A549 (cell line): ENCODE measurements around the gene PLA2G4B. TPM values are rescaled to one million over a fixed set of nuclear protein-coding genes. Genes with fewer than 3 reads are reported as not detected.

Source experiments
- ATAC-seq, 2 experiments: fragments of 200-7000 bp in 1 of 2; fragments of >200 bp in 1 of 2; cut with Nextera tagmentation in 1 of 2; cut with Tn5 transposase in 1 of 2; 3 replicates each; pipeline versions ENCODE4 v1.8.0 to v1.9.1; 2018 to 2020; ENCODE audit warnings: mild to moderate bottlenecking in 1 of 2, moderate library complexity in 1 of 2
- CTCF ChIA-PET: fragments of 300-600 bp; sonication (Branson Sonifier 250); formaldehyde crosslinking; extraction: SDS; loops from one replicate; lab custom pipeline; 2021; ENCODE audit warnings: antibody characterized with exemption, inconsistent platforms; lab: Yijun Ruan, JAX
- POLR2A ChIA-PET: fragments of 350-600 bp; formaldehyde crosslinking; extraction: SDS; loops from one replicate; lab custom pipeline; 2021; ENCODE audit warnings: antibody characterized with exemption, inconsistent platforms; lab: Yijun Ruan, JAX
- DNase-seq, 2 experiments: peaks; one replicate each; pipeline versions ENCODE4 v3.0.0 to v3.0.0-alpha.2; 2011 to 2016; ENCODE audit warnings: low read depth in 1 of 2, low spot score in 1 of 2
- FAIRE-seq: peaks from 2 replicates; lab custom pipeline; 2011; peaks lifted over from hg19 to GRCh38; lab: Jason Lieb, UNC
- H3K27ac ChIP-seq, 2 experiments: fragments of >200 bp; sonication (Bioruptor Twin); formaldehyde crosslinking; 3 replicates each; pipeline ENCODE4 v1.5.1; 2016 to 2017
- H3K4me1 ChIP-seq: fragments of >200 bp; sonication (Bioruptor Twin); formaldehyde crosslinking; 3 replicates; pipeline ENCODE4 v1.6.1; 2016
- H3K4me2 ChIP-seq: fragments of >200 bp; sonication (Bioruptor Twin); formaldehyde crosslinking; 3 replicates; pipeline ENCODE4 v1.6.1; 2016
- H3K4me3 ChIP-seq: fragments of >200 bp; sonication (Bioruptor Twin); formaldehyde crosslinking; 3 replicates; pipeline ENCODE4 v1.5.1; 2016
- H3K9me3 ChIP-seq: fragments of >200 bp; sonication (Bioruptor Twin); formaldehyde crosslinking; 3 replicates; pipeline ENCODE4 v1.6.1; 2016
- BHLHE40 ChIP-seq: IDR thresholded peaks from 2 replicates; pipeline ENCODE4 v1.6.1; 2012; ENCODE audit warnings: low read depth, low read length, inconsistent platforms
- CBX8 ChIP-seq: fragments of 200-600 bp; sonication (generic); IDR thresholded peaks from 2 replicates; pipeline ENCODE4 v1.6.1; 2016
- CEBPB ChIP-seq, 2 experiments: fragments of >200 bp in 1 of 2; sonication (Bioruptor Twin) in 1 of 2; formaldehyde crosslinking in 1 of 2; IDR thresholded peaks; 2 replicates each; pipeline ENCODE4 v1.6.1; 2012 to 2016
- CHD4 ChIP-seq: fragments of 200-600 bp; sonication (generic); IDR thresholded peaks from 2 replicates; pipeline ENCODE4 v1.6.1; 2016; ENCODE audit warnings: antibody characterized with exemption, mild to moderate bottlenecking, borderline replicate concordance
- EP300 ChIP-seq, 2 experiments: fragments of >200 bp; sonication (Bioruptor Twin); formaldehyde crosslinking; IDR thresholded peaks; 2 replicates in 1 of 2; 3 replicates in 1 of 2; pipeline ENCODE4 v1.6.1; 2016 to 2017
- ESRRA ChIP-seq: fragments of 150-350 bp; IDR thresholded peaks from 2 replicates; pipeline ENCODE4 v1.6.1; 2014; ENCODE audit warnings: mild to moderate bottlenecking, low read length, borderline replicate concordance
- FOSL2 ChIP-seq, 2 experiments: fragments of 450-650 bp in 1 of 2; fragments of >200 bp in 1 of 2; sonication (Bioruptor Twin) in 1 of 2; formaldehyde crosslinking; IDR thresholded peaks; 2 replicates each; pipeline versions ENCODE4 v1.5.0 to v1.6.1; 2016 to 2020; ENCODE audit warnings: mild to moderate bottlenecking in 1 of 2, moderate library complexity in 1 of 2
- GATA3 ChIP-seq: IDR thresholded peaks from 2 replicates; pipeline ENCODE4 v1.6.1; 2012; ENCODE audit warnings: borderline replicate concordance
- HDAC2 ChIP-seq: fragments of 200-600 bp; sonication (generic); IDR thresholded peaks from 2 replicates; pipeline ENCODE4 v1.6.1; 2016
- HEYL ChIP-seq: fragments of 250-450 bp; sonication (Bioruptor Pico); IDR thresholded peaks from 2 replicates; pipeline ENCODE4 v1.8.0; 2021; ENCODE audit warnings: mild to moderate bottlenecking, moderate library complexity
- HOXA7 ChIP-seq: fragments of 250-450 bp; sonication (Bioruptor Pico); IDR thresholded peaks from 2 replicates; pipeline ENCODE4 v1.5.0; 2020; ENCODE audit warnings: mild to moderate bottlenecking, moderate library complexity
- HOXB13 ChIP-seq: fragments of 250-450 bp; sonication (Bioruptor Pico); IDR thresholded peaks from 2 replicates; pipeline ENCODE4 v1.5.0; 2020; ENCODE audit warnings: low read depth, mild to moderate bottlenecking, moderate library complexity
- HOXB5 ChIP-seq: fragments of 250-450 bp; sonication (Bioruptor Pico); IDR thresholded peaks from 2 replicates; pipeline ENCODE4 v1.5.0; 2020; ENCODE audit warnings: mild to moderate bottlenecking, moderate library complexity
- KDM1A ChIP-seq: fragments of 200-600 bp; sonication (generic); IDR thresholded peaks from 2 replicates; pipeline ENCODE4 v1.6.1; 2016; ENCODE audit warnings: low read depth, mild to moderate bottlenecking
- MAFK ChIP-seq: fragments of 450-650 bp; IDR thresholded peaks from 2 replicates; pipeline ENCODE4 v1.6.1; 2014; ENCODE audit not compliant: partially characterized antibody
- MAZ ChIP-seq: fragments of 150-350 bp; IDR thresholded peaks from 2 replicates; pipeline ENCODE4 v1.6.1; 2014; ENCODE audit warnings: antibody characterized with exemption, low read depth, low read length, borderline replicate concordance
- MYC ChIP-seq: IDR thresholded peaks from 2 replicates; pipeline ENCODE4 v1.6.1; 2012; ENCODE audit warnings: mild to moderate bottlenecking, inconsistent platforms, low read length, improper control_type of control experiment, borderline replicate concordance
- RCOR1 ChIP-seq: fragments of 150-350 bp; IDR thresholded peaks from 2 replicates; pipeline ENCODE4 v1.6.1; 2014; ENCODE audit warnings: antibody characterized with exemption, low read length, low read depth
- RNF2 ChIP-seq: fragments of 200-600 bp; sonication (generic); IDR thresholded peaks from 2 replicates; pipeline ENCODE4 v1.6.1; 2016; ENCODE audit warnings: low read depth, mild to moderate bottlenecking, antibody characterized with exemption, moderate library complexity, borderline replicate concordance
- SREBF2 ChIP-seq: fragments of 450-650 bp; IDR thresholded peaks from 2 replicates; pipeline ENCODE4 v1.6.1; 2014; ENCODE audit warnings: mild to moderate bottlenecking, moderate library complexity
- TFCP2L1 ChIP-seq: fragments of 250-450 bp; sonication (Bioruptor Pico); IDR thresholded peaks from 2 replicates; pipeline ENCODE4 v1.5.0; 2021; ENCODE audit warnings: mild to moderate bottlenecking
- ZC3H11A ChIP-seq: fragments of 450-650 bp; IDR thresholded peaks from 2 replicates; pipeline ENCODE4 v1.6.1; 2014; ENCODE audit warnings: antibody characterized with exemption, mild to moderate bottlenecking
- ZSCAN20 ChIP-seq: fragments of 250-450 bp; sonication (Bioruptor Pico); IDR thresholded peaks from 2 replicates; pipeline ENCODE4 v1.8.0; 2022; ENCODE audit warnings: mild to moderate bottlenecking, moderate library complexity
- WGBS: methylation state at CpG from one replicate; pipeline ENCODE4 v1.1.6; 2017; ENCODE audit errors: missing lambda C conversion rate; 5-methylcytosine and 5-hydroxymethylcytosine counted together
- polyA plus RNA-seq, 4 experiments: library from polyadenylated mRNA; depleted of rRNA in 3 of 4; stranded (reverse); fragments of >200 nt; fragmentation: RNase III in 1 of 4; extraction: RNeasy Plus Mini Kit Qiagen cat#74134 plus additional on column Dnase treatment in 1 of 4; gene quantifications; 2 replicates in 3 of 4; 3 replicates in 1 of 4; pipeline ENCODE4 v1.2.3, GENCODE V29; 2011 to 2017
- TF ChIP-seq, protein P1 (sequence below): fragments of 450-650 bp; IDR thresholded peaks from 2 replicates; pipeline ENCODE4 v1.6.1; 2014; ENCODE audit warnings: antibody characterized with exemption
- TF ChIP-seq, protein P2 (sequence below): IDR thresholded peaks from 2 replicates; pipeline ENCODE4 v1.6.1; 2012; ENCODE audit warnings: low read depth, borderline replicate concordance
- TF ChIP-seq, protein P3 (sequence below): fragments of 250-450 bp; sonication (Bioruptor Pico); IDR thresholded peaks from 2 replicates; pipeline ENCODE4 v1.5.0; 2021; ENCODE audit warnings: mild to moderate bottlenecking, moderate library complexity, borderline replicate concordance
- TF ChIP-seq, protein P4 (sequence below): IDR thresholded peaks from 2 replicates; pipeline ENCODE4 v1.6.1; 2012
- TF ChIP-seq, protein P5 (sequence below): fragments of >200 bp; sonication (Bioruptor Twin); formaldehyde crosslinking; IDR thresholded peaks from 2 replicates; pipeline ENCODE4 v1.6.1; 2016

PLA2G4B gene
- polyA plus RNA-seq, 2 of the 4 experiments (the other 2 are of a cell fraction) = 2.2 to 2.6 TPM

DNA sequence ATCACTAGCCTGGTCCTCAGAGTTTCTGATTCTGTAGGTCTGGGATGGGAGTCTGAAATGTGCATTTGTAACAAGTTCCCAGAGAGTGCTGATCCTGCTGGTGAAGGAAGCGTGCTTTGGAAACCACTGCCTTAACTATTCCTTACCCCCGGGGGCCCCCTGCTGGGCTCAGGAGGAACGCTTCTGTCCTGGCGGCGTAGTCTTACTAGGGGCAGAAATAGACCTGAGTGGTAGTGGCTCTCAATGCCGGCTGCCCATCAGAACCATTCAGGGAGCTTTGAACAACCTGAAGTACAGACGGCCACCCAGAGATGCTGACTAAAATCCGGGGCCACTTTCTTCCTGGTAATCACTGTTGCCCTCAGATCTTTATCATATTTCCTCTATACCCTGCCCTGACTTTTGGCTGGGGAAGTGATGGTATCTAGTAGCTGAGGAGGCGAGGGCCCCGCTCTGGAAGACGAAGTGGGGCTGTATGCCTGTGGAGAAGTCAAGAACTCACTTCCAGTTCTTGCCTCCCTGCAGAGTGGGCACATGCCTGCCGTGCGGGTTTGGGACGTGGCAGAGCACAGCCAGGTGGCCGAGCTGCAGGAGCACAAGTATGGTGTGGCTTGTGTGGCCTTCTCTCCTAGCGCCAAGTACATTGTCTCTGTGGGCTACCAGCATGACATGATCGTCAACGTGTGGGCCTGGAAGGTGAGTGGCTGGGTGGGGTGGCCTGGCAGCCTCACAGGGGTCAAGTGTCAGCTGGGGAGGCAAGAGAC is 27.0 kb upstream of the PLA2G4B start (continued):
- TF ChIP-seq, protein P1, sequence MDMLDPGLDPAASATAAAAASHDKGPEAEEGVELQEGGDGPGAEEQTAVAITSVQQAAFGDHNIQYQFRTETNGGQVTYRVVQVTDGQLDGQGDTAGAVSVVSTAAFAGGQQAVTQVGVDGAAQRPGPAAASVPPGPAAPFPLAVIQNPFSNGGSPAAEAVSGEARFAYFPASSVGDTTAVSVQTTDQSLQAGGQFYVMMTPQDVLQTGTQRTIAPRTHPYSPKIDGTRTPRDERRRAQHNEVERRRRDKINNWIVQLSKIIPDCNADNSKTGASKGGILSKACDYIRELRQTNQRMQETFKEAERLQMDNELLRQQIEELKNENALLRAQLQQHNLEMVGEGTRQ = no peak
- TF ChIP-seq ZC3H11A (no peak), RNF2 (no peak)
- TF ChIP-seq, all 56 proteins: peak for 3

DNA sequence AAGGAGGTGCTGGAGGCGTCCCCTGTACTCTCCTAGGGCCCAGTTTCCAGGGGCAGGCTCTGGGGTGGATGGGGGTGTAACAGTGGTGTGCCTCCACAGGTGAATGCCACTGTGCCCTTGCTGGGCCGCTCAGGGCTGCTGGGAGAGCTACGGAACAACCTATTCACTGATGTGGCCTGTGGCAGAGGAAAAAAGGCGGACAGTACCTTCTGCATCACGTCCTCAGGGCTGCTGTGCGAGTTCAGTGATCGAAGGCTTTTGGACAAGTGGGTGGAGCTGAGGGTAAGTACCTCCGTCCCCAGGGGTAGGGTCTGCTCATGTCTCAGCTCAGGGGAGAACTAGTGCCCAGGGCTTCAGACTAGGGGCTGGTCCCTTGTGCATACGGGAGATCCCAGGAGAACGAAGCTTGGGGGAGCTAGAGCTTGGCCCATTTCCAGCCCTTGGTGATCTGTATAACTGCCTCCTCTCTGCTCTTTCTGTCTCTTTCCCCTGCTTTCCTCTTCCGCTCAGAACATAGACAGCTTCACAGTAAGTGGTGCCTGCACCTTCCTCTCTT is 25.7 kb upstream of the PLA2G4B start:
- FAIRE-seq = no peak
- H3K4me1 ChIP-seq = no peaks in the 10 kb centered on the region
- no peaks in the 10 kb centered on the region for H3K9me3 ChIP-seq
- H3K27ac ChIP-seq = no peak overlapping the region
- POLR2A ChIA-PET = interaction anchor here (0.5 to 1.3 kb wide), 2 partner anchors 39 to 116 kb away, joined by 3 to 4 read pairs; partner anchors contain the start of gene MAPKBP1
- H3K4me3 ChIP-seq = no peak overlapping the region
- H3K4me2 ChIP-seq = no peak overlapping the region
- DNase-seq = no peak
- TF ChIP-seq, protein P2, sequence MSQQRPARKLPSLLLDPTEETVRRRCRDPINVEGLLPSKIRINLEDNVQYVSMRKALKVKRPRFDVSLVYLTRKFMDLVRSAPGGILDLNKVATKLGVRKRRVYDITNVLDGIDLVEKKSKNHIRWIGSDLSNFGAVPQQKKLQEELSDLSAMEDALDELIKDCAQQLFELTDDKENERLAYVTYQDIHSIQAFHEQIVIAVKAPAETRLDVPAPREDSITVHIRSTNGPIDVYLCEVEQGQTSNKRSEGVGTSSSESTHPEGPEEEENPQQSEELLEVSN = no peak
- TF ChIP-seq ESRRA (no peak), TFCP2L1 (CRISPR knock-in tag) (no peak), RCOR1 (no peak), BHLHE40 (no peak), KDM1A (no peak), CEBPB (IDR thresholded peaks at IDR 0.05) (no peak), SREBF2 (no peak), HOXA7 (CRISPR knock-in tag) (no peak), MAZ (no peak), EP300 (IDR thresholded peaks at IDR 0.05) (no peak), CBX8 (no peak)
- TF ChIP-seq, protein P3, sequence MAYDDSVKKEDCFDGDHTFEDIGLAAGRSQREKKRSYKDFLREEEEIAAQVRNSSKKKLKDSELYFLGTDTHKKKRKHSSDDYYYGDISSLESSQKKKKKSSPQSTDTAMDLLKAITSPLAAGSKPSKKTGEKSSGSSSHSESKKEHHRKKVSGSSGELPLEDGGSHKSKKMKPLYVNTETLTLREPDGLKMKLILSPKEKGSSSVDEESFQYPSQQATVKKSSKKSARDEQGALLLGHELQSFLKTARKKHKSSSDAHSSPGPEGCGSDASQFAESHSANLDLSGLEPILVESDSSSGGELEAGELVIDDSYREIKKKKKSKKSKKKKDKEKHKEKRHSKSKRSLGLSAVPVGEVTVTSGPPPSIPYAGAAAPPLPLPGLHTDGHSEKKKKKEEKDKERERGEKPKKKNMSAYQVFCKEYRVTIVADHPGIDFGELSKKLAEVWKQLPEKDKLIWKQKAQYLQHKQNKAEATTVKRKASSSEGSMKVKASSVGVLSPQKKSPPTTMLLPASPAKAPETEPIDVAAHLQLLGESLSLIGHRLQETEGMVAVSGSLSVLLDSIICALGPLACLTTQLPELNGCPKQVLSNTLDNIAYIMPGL (CRISPR knock-in tag) = no peak
- CTCF ChIA-PET = interaction anchor here (0.8 to 6.4 kb wide), 9 partner anchors 8 to 347 kb away, joined by 3 to 103 read pairs (median 17); partner anchors contain the start of genes JMJD7 and MAPKBP1
- ATAC-seq = no peak
- 93% methylated on average over 9 of the region's 11 CpGs for WGBS

DNA sequence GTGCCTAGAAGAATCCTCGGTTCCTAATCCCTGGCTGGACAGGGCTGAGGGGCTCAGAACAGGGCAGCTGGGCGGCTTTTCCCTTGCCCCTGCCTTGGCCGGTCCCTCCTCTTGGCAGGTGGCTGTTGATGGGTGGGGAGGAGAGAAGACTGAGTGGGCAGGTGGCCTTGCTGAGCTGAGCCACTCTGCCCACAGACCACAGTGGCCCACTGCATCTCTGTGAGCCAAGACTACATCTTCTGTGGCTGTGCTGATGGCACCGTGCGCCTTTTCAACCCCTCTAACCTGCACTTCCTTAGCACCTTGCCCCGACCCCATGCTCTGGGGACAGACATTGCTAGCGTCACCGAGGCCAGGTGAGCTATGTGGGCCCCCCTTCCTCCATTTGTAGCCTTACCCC is 25.2 kb upstream of the PLA2G4B start:
- ChIA-PET POLR2A (interaction anchor here (0.5 kb wide), 1 partner anchor 116 kb away, joined by 3 read pairs; no protein-coding TSS in a partner anchor), CTCF (interaction anchor here (0.8 to 6.4 kb wide), 8 partner anchors 7 to 347 kb away, joined by 3 to 103 read pairs (median 11); partner anchors contain the start of genes JMJD7 and MAPKBP1)
- no peak for FAIRE-seq
- WGBS = 90% methylated on average over 8 of the region's 8 CpGs
- Histone ChIP-seq H3K4me2 (no peak overlapping the region), H3K27ac (no peak overlapping the region), H3K4me1 (no peaks in the 10 kb centered on the region), H3K4me3 (no peak overlapping the region), H3K9me3 (no peaks in the 10 kb centered on the region)
- no peak for ATAC-seq
- TF ChIP-seq HOXB5 (CRISPR knock-in tag) = no peak
- no peak for TF ChIP-seq ZSCAN20 (CRISPR knock-in tag)
- no peak for TF ChIP-seq GATA3
- TF ChIP-seq, protein P4, sequence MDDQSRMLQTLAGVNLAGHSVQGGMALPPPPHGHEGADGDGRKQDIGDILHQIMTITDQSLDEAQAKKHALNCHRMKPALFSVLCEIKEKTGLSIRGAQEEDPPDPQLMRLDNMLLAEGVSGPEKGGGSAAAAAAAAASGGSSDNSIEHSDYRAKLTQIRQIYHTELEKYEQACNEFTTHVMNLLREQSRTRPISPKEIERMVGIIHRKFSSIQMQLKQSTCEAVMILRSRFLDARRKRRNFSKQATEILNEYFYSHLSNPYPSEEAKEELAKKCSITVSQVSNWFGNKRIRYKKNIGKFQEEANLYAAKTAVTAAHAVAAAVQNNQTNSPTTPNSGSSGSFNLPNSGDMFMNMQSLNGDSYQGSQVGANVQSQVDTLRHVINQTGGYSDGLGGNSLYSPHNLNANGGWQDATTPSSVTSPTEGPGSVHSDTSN = no peak
- no peak for TF ChIP-seq HOXB13
- no peak for TF ChIP-seq EP300 (IDR thresholded peaks at IDR 0.05)
- TF ChIP-seq HEYL (CRISPR knock-in tag) = no peak
- TF ChIP-seq, protein P5, sequence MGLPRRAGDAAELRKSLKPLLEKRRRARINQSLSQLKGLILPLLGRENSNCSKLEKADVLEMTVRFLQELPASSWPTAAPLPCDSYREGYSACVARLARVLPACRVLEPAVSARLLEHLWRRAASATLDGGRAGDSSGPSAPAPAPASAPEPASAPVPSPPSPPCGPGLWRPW = no peak
- no peak for TF ChIP-seq MAFK
- TF ChIP-seq ESRRA = no peak
- no peak for TF ChIP-seq BHLHE40
- no peak for TF ChIP-seq FOSL2 (IDR thresholded peaks at IDR 0.05)
- TF ChIP-seq FOSL2 (CRISPR knock-in tag; IDR thresholded peaks at IDR 0.05) = no peak
- no peak for TF ChIP-seq CHD4
- TF ChIP-seq HDAC2 = no peak
- no peak for TF ChIP-seq TFCP2L1 (CRISPR knock-in tag)
- TF ChIP-seq MYC = no peak
- no peak for DNase-seq
